GM19395 (cell line): ENCODE results near the gene TSPYL4.

Experiments used
- ATAC-seq: cut with Tn5 transposase; IDR thresholded peaks from one replicate; pipeline ENCODE4 v1.9.1; 2021; ENCODE audit warnings: mild to moderate bottlenecking, moderate library complexity; ENCODE audit not compliant: unreplicated experiment

Gene TSPYL4

DNA sequence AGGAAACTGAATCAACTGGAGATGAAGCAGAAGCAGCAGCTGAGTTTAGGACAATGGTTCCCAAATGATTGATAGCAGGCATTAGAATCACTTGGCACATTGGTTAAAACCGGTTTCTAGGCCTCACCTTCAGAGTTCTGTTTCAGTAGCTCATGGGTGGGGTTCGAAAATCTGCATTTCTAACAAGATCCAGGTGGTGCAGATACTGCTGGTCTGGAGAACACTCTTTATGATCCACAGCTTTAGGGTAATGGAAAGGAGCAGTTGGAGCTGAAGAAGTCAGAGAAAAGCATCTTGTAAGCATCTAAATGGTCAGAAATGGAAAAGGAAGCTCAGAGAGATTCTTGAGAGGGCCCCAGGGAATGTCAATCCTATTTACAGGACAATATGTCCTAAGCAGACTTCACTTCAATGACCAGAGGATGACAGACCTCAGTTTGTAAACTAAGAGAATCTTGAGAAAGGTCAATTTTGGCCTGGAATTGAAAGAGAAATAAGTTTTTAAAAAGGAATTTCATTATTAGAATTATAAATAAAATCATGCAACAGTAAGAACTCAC lies 17.4 kb upstream of the TSPYL4 start:
- no peak for ATAC-seq

DNA sequence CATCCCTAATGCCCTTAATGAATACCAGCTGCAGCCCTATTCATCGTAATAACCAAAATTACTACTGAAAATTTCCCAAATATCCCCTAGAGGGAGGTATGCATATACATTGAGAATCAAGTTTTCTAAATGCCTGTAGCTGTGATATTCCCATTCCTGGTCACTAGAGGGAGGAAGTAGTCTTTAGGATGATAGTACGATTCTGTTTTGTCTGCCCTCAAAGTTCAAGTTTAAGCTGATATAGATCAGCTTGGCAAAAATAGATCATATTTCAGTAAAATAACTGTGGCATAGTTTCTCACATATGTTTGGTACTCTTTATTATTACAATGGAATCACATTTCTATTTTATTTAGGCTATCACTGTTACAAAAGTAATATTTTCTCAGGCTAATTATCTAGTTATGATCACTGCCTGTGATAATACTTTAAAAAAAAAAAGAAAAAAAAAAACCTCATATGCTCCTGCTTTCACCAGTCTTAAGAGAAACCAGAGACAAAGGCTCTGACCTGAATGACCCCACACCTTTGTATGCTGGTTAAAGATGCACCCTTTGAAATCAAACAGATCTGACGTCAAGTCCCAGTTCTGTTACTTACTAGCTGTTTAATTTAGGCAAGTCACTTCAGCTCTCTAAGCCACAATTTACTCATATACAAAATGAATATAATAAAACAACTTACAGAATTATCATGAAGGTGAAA lies 14.9 kb upstream of the TSPYL4 start:
- peak; percentile 86 for ATAC-seq

DNA sequence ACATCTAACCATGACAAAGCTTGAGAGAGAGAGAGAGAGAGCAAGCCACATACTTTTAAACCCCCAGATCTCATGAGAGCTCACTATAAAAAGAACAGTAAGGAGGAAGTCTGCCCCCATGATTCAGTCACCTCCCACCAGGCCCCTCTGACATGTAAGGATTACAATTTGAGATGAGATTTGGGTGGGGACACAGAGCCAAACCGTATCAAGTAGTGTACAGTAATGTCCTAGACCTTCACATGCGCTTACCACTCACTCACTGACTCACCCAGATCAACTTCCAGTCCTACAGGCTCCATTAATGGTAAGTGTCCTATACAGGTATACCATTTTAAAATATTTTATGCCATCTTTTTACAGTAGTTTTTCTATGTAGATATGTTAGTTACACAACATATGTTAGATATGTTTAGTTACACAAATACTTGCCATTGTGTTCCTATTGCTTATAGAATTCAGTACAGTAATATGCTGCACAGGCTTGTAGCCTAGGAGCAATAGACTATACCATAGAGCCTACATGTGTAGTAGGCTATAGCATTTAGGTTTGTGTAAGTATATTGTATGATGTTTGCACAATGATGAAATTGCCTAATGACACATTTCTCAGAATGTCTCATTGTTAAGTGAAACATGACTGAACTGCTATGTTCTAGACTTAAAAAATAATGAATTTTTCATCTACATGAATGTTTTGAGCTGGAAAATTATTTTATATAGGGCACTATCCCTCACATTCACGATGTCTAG lies 14.1 kb upstream of the TSPYL4 start:
- ATAC-seq, result peak; percentile 29

DNA sequence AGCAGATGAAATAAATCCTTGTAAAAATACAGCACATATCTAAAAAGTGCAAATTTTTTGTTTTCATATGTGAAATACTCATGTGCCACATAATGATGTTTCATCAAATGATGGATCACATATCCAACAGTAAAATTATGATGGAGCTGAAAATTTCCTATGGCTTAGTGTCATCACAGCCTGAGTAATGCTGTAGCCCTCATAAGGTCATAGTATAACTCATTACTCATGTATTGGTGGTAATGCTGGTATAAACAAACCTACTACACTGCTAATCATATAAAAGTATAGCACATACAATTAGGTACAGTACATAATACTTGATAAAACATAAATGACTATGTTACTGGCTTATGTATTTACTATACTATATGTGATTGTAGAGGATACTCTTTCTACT lies 12.9 kb upstream of the TSPYL4 start:
- ATAC-seq, result no peak

DNA sequence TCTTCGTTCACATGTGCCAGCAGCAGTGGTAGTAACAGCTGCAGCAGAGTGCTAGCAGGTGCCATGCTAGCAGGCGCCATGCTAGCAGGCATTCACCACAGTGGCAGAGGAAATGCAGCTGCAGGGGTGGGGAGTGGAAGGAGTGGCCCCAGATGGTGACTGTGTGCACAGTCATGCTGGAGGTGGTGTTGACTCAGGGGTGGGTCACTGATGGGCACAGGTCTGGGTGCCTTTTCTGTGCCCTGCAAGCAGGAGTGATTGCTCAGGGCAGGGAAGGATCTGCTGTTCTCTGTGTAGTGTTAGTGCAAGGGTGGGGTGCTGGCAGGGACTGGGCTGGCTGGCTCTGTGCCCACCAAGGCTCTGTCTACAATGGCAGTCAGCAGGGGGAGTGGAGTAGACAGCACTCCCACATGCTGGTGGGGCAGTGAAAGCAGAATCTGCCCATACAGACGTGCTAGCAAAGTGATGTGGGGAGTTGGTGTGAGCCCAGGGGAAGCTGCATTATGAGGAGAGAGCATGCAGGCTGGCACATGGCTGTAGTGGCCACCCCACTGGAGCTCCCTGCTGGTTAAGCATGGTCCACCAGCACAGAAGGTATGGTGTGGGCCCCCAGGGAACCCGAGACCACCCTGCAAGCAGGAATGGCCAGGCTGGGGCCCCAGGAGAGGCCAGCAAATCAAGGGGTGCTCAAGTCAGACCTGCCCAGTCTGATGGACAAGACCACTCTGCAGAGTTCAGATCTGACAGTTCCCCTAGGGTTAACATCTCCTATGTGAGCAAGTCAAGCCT lies 11.4 kb upstream of the TSPYL4 start:
- no peak for ATAC-seq

DNA sequence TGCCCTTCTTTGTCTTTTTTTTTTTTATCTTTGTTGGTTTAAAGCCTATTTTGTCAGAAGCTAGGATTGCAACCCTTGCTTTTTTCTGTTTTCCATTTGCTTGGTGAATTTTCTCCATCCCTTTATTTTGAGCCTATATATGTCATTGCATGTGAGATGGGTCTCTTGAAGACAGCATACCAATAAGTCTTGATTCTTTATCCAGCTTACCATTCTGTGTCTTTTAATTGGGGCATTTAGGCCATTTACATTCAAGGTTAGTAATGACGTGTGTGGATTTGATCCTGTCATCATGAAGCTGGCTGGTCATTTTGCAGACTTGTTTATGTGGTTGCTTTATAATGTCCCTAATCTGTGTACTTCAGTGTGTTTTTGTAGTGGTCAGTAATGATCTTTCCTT lies 9.5 kb upstream of the TSPYL4 start:
- ATAC-seq, result no peak

DNA sequence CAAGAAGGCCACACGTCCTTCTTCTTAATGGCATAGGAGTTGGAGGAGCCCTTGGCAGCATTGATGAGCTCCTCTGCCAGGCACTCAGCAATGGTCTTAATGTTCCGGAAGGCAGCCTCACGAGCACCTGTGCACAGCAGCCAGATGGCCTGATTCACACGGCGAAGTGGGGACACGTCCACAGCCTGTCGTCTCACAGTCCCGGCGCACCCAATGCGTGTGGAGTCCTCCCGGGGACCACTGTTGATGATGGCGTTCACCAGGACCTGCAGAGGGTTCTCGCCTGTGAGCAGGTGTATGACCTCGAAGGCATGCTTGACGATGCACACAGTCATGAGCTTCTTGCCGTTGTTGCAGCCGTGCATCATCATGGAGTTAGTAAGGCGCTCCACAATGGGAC lies 4.6 kb upstream of the TSPYL4 start:
- no peak for ATAC-seq

DNA sequence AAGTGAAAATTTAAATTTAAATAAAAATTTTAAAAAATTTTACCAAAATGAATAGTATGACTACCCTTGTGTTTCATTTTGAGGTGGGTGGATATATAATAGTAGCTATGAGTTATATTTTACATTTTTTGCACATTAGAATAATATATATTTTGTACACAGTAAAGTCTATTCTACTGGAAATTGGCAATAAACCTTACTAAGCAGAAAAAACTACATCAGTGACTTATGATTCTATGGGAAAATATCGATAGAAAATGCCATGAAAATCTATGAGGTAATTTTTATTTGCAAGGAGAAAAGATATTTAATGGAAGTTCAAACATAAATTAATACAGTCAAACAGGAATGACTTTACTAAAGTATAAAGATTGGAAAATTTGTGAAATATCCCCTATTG lies 2.8 kb upstream of the TSPYL4 start:
- no peak for ATAC-seq

DNA sequence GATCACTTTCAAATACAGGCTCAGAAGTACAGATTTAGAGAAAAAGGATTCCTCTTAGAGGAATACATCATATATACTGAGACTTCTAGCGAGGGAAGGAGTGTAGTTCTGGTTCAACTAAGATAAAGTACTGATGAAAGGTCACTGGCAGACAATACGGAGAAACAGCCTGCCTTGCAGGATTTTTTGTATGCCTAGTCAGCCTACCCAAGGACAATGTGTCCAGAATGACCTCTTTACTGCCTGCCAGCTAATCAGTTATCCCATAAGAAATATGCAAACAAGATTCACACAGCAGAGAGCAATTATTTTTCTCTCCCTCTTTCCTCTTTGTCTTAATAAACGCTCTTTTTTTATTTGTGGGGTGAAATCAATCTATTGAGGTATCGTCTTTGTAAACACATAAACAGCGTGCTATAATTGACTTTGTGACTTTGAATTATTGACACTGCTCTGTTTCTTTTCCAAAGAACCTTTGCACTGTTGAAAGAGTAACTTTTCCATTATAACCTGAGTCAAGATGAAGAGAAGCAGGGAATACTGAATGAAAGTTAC lies 1.4 kb upstream of the TSPYL4 start:
- no peak for ATAC-seq

DNA sequence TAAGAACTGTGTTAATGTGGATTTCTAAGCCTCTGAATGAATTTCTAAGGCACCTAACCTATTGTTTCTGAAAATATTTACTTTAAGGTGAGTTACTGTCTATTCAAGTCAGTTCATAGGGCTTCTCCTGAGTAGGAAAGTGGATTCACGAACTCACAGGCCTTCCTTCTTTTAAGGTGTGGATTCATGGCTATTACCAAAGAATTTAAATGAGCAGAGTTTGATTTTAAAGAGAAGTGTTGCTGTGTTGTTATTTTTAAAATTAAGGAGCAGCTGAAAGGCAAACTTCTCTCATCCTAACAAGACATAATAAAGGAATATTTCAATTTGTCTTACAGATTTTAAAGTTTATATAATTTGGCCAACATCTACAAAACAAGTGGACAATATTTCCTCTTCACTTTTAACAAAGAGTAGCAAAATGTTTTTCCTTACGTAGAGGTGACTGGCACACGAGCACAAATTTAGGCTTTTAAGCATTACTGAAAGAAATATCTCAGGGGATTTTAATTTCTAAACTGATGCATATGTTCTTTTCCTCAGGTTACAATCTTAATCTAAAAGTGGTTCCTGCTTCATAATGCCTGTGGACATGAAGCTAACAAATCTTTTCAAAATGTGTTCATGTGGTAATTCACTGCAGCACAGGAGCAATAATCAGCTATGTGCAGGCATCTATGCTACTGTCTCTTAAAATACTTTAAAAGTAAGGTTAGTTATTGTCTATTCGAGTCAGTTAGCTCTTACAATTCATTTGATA lies 602 bp upstream of the TSPYL4 start:
- peak; percentile 43 for ATAC-seq

DNA sequence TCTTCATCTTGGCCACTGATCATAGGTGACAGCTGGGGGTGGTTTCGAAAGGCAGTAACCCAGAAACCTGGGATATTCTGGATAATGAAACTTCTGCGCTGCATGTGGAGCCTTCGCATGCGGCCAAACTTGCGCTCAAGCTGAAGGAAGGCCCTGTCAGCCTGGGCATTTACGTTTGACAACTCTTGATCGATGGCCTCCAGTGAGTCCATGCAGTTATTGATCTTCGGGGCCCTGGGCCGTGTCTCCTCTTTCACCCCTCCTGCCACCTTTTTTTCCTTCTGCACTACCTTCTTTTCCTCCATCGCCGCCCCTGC lies 729 bp downstream of the TSPYL4 start:
- ATAC-seq, result no peak

DNA sequence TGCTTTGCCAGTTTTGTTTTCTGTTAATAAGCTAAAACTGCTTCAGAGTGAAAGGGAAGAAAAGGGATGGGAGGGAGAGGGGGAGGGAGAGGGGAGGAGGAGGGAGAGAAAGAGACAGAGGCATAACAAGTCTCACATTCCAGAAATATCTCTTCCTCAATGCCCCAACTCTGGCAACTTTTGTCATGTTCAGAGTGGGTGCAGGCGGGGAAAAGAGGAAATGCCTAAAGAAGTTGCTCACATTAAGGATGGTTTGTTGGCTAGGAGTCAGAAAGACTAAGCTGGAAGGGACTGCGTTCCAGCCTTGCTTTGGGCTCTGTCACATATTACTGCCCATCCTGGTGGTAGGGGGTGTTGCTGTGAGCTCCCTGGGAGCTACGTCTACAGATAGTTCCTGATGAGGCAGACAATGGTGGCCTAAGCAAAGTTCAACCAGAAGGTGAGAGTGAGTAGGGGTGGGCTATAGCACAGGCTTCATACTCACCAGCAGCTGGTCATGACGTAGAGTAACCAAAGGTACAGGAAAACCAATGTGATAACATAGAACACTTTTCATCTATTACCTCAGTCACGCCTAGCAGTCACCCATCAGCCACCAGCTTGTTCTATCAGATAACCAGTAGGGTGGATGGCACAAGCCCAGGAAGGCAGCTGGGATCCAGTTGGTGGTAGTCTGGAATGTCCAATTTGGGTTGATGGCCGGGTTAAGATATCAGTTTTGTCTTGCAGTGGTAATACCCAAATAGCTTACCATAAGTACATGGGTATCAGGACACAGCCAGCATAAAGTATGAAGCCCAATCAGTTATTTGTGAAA lies 2.1 kb downstream of the TSPYL4 start:
- ATAC-seq, result no peak

DNA sequence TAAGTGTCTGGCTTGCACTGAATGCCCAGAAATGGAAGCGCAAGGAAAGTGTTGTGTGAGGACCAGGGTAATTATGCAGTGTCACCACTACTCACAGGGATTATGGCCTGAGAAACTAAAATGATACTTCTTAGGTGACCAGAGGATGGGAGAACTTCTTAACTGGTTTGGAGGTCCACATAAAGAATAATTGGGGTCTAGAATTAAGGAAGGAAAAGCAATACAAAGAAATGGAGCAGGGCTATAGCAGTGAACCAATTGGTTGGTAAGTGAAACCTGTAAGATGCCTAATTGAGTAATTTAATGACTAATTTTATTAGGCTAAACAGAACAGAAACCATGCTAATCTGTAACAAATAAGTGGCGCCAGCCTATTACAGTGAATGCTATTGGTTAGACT lies 5.3 kb downstream of the TSPYL4 start:
- ATAC-seq, result no peak

DNA sequence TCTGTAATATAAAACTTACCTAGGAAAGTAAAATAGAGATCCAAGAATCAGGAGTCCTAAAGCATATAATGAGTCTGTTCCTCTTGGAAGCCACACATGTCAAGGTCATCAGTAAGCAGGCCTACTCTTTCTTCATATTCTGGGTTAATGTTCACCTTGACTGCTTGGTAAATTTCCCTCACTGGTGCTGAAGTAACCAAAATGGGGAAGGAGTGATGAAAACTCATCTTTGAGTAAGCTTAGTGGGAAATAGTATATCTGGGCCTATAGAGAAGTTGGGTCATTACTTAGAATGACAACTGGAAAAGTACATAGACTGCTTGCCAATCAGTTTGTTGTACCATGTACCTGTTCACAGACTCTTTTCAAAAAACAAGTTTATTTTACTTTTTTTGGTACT lies 6.6 kb downstream of the TSPYL4 start:
- ATAC-seq, result no peak

DNA sequence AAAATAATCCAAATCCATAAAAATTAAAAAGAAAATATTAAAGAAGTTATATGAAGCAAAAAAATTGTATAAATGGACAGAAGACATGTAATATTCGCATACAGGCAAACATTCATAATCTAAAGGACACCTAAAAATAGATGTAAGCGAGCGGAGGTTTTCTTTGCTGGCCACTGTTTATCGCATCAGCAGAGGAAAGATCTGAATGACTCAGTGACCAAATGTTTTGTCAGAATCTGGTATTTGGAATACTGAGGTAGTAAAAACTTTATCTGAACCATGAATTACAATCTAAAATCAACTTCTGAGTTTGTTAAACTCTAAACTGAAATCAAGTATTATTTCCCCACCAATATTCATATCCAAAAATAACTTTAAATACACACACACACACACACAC lies 7.8 kb downstream of the TSPYL4 start:
- no peak for ATAC-seq

DNA sequence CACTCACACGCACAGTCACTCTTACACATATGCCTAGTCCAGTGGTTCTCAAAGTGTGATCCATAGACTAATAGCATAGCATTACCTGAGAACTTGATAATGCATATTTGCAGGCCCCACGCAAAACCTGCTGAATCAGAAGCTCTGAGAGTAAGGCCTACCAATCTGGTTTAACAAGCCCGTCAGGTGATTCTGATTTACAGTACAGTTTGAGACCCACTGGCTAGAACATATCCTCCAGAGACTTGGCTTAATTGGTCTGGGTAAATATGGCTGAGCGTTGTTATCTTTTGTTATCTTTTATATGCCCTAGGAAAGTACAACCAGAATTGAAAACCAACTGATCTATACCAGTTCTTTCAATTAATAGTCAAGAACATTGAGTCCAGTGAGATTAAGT lies 9.6 kb downstream of the TSPYL4 start:
- ATAC-seq, result no peak

DNA sequence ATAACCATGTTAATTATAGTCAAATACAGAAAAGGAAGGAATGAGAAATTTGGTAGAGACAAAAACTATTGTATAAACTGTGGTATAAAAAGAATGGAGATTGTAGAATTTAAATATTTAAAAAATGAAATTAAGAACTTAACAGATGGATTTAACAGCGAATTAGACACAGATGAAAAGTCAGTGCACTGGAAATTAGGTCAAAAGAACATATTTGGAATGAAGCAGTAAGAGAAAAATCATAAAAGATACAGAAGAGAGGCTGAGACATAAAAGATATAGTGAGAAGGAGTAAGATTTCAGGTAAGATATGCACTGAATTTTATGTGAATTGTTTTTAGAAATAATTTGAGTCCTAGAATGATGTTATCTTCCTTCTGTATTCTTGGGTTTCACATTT lies 14.0 kb downstream of the TSPYL4 start:
- ATAC-seq, result no peak

DNA sequence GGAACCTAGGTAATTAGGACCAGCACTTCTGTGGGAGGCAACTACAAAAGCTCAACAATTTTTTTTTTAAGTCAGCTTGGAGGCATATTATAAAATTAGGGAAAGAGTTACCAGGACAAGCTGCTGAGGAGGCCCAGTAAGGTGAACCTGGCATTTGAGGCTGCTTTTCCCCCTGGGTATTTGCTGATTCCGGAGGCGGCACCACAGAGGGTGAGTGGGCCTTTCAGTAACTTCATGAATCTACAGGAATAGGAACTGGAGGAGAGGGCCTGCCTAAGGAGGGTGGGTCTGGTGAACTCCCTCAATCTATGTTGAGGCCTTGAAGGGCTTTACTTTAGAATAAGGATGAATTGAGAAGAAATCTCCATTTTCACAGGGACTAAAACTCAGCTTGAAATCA lies 14.6 kb downstream of the TSPYL4 start:
- no peak for ATAC-seq

DNA sequence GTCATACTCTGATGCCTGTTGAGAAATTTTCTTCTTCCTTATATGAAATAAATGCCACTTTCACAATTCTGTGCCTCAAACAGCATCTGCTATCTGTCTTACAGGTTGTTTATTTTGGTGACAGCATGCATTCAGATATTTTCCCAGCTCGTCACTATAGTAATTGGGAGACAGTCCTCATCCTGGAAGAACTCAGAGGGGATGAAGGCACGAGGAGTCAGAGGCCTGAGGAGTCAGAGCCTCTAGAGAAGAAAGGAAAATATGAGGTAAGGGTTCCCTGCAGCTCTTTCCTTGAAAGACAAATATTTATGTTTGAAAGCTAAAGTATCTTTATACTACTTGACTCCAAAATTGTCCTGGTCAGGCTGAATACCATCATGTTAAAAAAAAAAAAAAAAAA lies 15.8 kb downstream of the TSPYL4 start:
- ATAC-seq, result no peak

DNA sequence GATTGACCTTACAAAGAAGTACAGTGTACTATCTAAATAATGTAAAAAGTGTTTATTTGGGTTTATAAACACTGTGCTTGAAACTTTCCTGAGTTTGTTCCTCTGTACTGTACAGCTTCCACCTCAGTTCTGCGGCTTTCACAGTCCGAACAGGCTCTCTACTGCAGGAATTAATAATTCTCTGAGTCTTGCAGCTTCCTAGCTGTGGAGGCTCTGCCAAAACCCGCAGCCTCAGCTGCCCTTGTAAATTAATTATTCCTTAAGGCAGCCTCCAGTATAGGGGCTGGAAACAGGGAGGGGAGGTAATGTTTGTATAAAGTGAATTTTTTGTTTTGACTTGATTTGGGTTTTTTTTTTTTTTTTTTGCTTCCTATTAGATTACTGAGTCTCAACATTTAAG lies 19.2 kb downstream of the TSPYL4 start:
- ATAC-seq, result no peak
